SK-N-SH treated with all-trans-retinoic acid at 6 μM for 48 hours (cell line): Measurements from ENCODE around the gene TASOR.

Experiments used
- BACH2 ChIP-seq: fragments of 250-450 bp; sonication (Bioruptor Pico); IDR thresholded peaks from 2 replicates; pipeline ENCODE4 v1.9.0; 2021; ENCODE audit warnings: mild to moderate bottlenecking, borderline replicate concordance
- CREB5 ChIP-seq: fragments of 250-450 bp; sonication (Bioruptor Pico); IDR thresholded peaks from 2 replicates; pipeline ENCODE4 v1.5.1; 2020; ENCODE audit warnings: low read depth, mild to moderate bottlenecking, moderate library complexity
- ISL1 ChIP-seq: fragments of 250-450 bp; sonication (Bioruptor Pico); IDR thresholded peaks from 2 replicates; pipeline ENCODE4 v2.1.2; 2022; ENCODE audit warnings: mild to moderate bottlenecking, moderate library complexity
- OSR1 ChIP-seq: fragments of 250-450 bp; sonication (Bioruptor Pico); IDR thresholded peaks from 2 replicates; pipeline ENCODE4 v1.8.0; 2022; ENCODE audit warnings: moderate library complexity, mild to moderate bottlenecking, inconsistent platforms
- PATZ1 ChIP-seq: fragments of 250-450 bp; sonication (Bioruptor Pico); IDR thresholded peaks from 2 replicates; pipeline ENCODE4 v1.8.0; 2020; ENCODE audit warnings: mild to moderate bottlenecking, moderate library complexity, borderline replicate concordance
- SNAI2 ChIP-seq: fragments of 250-450 bp; sonication (Bioruptor Pico); IDR thresholded peaks from 2 replicates; pipeline ENCODE4 v1.5.0; 2020; ENCODE audit warnings: mild to moderate bottlenecking, moderate library complexity
- TSHZ2 ChIP-seq: fragments of 250-450 bp; sonication (Bioruptor Pico); IDR thresholded peaks from 2 replicates; pipeline ENCODE4 v1.5.0; 2020; ENCODE audit warnings: mild to moderate bottlenecking, moderate library complexity
- ZC3H10 ChIP-seq: fragments of 250-450 bp; sonication (Bioruptor Pico); IDR thresholded peaks from 2 replicates; pipeline ENCODE4 v1.5.1; 2021; ENCODE audit warnings: mild to moderate bottlenecking, moderate library complexity
- ZFP30 ChIP-seq: fragments of 450-650 bp; formaldehyde crosslinking; IDR thresholded peaks from 2 replicates; pipeline ENCODE4 v1.5.0; 2022; ENCODE audit warnings: mild to moderate bottlenecking, moderate library complexity

DNA sequence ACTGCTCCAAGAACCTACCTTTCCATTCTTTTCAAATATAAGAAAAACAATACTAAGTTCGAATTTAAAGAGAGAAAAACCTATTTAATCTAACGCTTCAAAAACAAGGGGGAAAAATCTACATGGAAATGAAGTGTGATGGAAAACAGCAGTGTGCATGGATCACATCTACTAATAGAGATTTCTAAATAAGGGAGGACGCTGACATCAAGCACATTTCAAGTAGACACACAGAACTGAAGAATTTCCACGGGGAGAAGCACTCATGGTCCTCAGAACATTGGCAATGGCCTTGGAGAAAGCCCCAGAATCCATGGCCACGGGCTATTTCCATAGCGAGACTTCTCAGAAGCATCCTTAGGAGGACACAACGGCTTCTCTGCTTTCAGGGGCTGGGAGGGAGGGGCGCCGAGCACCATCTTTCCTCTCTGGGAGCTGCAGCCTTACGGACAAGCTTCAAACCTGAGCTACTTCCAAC, 1.0 kb downstream of the TASOR start:
- TF ChIP-seq PATZ1: no peak
- TF ChIP-seq ZFP30: no peak
- no peak for TF ChIP-seq SNAI2 (CRISPR knock-in tag)
- TF ChIP-seq OSR1 (CRISPR knock-in tag): no peak
- no peak for TF ChIP-seq BACH2 (CRISPR knock-in tag)
- no peak for TF ChIP-seq CREB5 (CRISPR knock-in tag)
- no peak for TF ChIP-seq TSHZ2 (CRISPR knock-in tag)
- no peak for TF ChIP-seq ZC3H10
- no peak for TF ChIP-seq ISL1 (CRISPR knock-in tag)
